NCI-H128 (cell line): ENCODE results near the gene GPR137.
"Not testable (repeated sequence)": the region's sequence is repeated elsewhere in the genome, so short reads cannot be mapped to it uniquely, and the experiment has no call there.

Experiments used
- DNase-seq: peaks from one replicate; lab custom pipeline; 2025; ENCODE audit not compliant: unreplicated experiment; lab: John Stamatoyannopoulos, UW

Gene GPR137

GRCh38 chr11:64317961-64318765 is 32.5 kb downstream of the GPR137 start, which contains the start of gene PRDX5:
TSS of gene PRDX5 (plus strand) at chr11:64318121. CDS start at chr11:64318216, 95 bp downstream.
- DNase-seq, result peak; percentile 93

DNA sequence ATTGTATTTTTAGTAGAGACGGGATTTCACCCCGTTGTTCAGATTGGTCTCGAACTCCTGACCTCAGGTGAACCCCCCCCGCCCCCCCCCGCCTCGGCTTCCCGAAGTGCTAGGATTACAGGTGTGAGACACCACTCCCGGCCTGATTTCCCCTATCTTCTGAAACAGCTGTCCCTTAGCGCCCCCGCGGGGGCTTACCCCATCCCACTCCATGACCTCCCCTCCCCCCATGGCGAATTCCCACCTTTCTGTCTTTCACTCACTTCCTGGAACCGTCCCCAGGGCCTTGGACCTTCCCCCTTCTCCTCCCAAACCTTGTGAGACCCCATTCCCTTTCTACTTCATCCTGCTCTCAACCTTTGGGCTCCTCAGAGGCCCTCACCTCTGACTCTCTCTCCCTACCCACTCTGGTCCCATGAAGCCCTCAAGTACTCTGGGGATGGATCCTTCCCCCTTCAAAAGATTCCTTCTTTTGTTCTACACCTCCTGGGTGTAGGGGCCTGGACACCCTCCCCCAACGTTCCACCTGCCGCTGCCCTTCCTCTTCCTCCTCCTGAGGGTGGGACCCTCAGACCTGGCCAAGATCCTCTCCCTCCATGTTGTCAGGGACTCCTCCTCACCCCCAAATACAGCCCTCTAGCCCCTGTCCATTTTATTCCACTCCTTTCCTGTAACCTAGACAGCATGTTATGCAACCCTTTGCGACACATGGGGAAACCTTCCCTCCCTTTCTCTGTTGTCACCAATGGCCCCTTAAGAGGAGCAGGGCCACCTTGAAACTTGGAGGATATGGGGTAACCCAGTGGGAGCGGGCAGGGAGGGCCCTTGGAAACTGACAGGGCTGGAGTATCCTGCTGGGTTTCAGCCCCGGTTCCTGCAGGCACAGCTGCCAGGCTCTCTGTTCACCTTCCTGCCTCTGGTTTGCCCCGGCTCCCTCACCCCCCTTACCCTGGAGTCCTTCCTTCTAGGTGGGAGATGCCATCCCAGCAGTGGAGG is 33.4 kb downstream of the GPR137 start:
- DNase-seq, result no peak

GRCh38 chr11:64320556-64320955 is 34.9 kb downstream of the GPR137 start:
- DNase-seq, result no peak

GRCh38 chr11:64321026-64321425 is 35.4 kb downstream of the GPR137 start:
- DNase-seq, result no peak

DNA sequence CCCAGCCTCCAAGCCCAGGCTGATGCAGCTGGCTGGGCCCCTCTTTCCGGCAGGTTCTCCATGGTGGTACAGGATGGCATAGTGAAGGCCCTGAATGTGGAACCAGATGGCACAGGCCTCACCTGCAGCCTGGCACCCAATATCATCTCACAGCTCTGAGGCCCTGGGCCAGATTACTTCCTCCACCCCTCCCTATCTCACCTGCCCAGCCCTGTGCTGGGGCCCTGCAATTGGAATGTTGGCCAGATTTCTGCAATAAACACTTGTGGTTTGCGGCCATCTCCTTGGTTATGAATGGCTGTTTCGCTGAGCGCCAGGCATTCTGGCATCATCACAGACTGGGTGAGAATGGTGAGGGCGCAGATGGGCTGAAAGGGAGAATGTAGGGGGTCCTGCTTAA is 35.9 kb downstream of the GPR137 start:
- DNase-seq, result no peak

- no peak for DNase-seq
Measured at GRCh38 chr11:64322925-64323260, 37.2 kb downstream of the GPR137 start.

GRCh38 chr11:64323373-64323772 is 37.7 kb downstream of the GPR137 start:
- DNase-seq, result no peak

DNA sequence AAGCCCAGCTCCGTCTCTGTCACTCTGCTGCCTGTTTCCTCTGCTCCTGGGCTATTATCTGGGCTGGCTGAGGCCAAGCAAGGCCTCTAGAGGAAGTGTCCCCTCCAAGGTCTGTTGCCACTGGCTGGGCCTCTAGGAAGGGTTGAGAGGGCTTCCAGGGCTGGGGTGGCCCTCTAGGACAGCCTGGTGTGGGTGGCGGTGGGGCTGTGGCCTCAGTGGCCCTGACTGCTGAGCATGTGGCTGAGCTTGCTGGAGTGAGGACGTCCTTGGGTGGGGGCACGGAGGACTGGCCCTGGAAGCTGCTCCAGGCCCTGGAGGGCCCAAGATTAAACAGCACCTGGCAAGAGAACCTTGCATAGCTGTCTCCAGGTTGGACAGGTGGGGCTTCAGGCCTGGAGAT is 38.3 kb downstream of the GPR137 start:
- not testable (repeated sequence) for DNase-seq

- no peak for DNase-seq
Measured at GRCh38 chr11:64324692-64325469, 39.2 kb downstream of the GPR137 start.

- no peak for DNase-seq
Measured at GRCh38 chr11:64327375-64327774, 41.7 kb downstream of the GPR137 start.

DNA sequence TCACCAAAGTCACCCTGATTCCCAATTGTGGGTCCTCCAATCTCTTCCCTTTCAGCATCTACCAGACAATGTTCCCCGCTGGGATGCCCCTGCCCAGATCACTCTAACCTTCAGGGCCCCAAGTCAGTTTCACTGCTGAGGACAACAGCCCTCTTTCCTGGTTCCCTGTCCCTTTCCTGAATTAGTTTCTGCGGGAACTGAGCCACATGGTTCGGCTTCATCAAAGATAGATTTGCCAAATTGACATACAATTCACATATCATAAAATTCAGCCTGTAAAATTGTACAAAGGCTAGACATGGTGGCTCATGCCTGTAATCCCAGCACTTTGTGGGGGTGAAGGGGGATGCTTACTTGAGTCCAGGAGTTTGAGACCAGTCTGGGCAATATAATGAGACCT is 42.3 kb downstream of the GPR137 start:
- DNase-seq, result no peak

- no peak for DNase-seq
Measured at GRCh38 chr11:64330888-64331287, 45.2 kb downstream of the GPR137 start.

DNA sequence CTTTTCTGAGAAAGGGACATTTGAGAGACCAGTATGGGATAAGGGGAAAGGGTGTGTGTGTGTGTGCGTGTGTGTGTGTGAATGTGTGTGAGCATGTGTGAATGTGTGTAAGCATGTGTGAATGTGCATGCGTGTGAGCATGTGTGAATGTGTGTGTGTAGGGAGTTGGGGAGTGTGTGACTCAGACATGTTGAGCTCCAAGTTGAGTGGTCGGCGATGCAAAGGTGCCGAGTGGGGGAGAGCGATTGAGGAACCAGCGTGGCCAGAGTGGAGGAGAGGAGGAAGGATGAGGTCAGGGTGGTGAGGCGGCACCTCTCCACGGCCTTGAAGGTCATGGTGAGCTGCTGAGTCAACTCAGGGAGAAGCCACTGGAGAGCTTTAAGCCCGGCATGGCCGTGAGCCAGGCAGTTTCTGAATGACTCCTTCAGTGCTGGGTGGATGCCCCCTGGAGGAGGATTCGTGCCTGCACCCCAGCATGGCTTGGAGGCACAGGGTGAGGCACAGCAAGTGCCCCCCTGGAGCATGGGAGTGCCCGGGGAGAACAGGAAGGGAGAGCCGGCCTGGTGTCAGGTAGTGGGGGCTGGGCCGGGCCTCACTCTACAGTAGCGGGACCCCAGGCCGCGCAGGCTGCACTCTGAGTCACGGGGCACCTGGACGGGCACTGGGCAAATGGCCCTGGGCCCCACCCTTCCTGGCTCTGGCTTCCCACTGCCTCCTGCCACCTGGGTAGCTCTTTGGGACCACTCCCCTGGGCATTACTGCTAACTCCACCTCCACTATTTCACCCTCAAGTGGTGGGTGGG is 46.1 kb downstream of the GPR137 start:
- no peak for DNase-seq

- no peak for DNase-seq
Measured at GRCh38 chr11:64333556-64333955, 47.9 kb downstream of the GPR137 start.

- peak; percentile 31 for DNase-seq
Measured at GRCh38 chr11:64334764-64335735, 49.4 kb downstream of the GPR137 start.

- DNase-seq, result no peak
Measured at GRCh38 chr11:64337538-64338249, 52.0 kb downstream of the GPR137 start.

- no peak for DNase-seq
Measured at GRCh38 chr11:64338716-64339115, 53.1 kb downstream of the GPR137 start.
